Cardiac muscle cell (in vitro differentiated cells and primary cell): Measurements from ENCODE around the gene PIEZO1. TPM values are rescaled to one million over a fixed set of nuclear protein-coding genes. Genes with fewer than 3 reads are reported as not detected.

ENCODE experiments used
- DNase-seq, 2 donors: peaks; one replicate each; pipeline versions ENCODE4 v3.0.0 to v3.0.0-alpha.2; 2010 to 2017; ENCODE audit warnings: low read depth in 1 of 2, low spot score in 1 of 2
- H3K27ac ChIP-seq: fragments of 200-600 bp; sonication (generic); 2 replicates; pipeline ENCODE4 v1.5.1; 2016
- H3K27me3 ChIP-seq: fragments of 200-600 bp; sonication (generic); 2 replicates; pipeline ENCODE4 v1.6.0; 2016; ENCODE audit warnings: control low read depth
- H3K36me3 ChIP-seq: fragments of 200-600 bp; sonication (generic); 2 replicates; pipeline ENCODE4 v1.5.1; 2016; ENCODE audit warnings: control low read depth
- H3K4me1 ChIP-seq: fragments of 200-600 bp; sonication (generic); 2 replicates; pipeline ENCODE4 v1.8.1; 2017; ENCODE audit warnings: low read depth, mild to moderate bottlenecking, mixed run types
- H3K4me3 ChIP-seq: fragments of 200-600 bp; sonication (generic); 2 replicates; pipeline ENCODE4 v1.5.1; 2016; ENCODE audit warnings: mild to moderate bottlenecking
- H3K9me3 ChIP-seq: fragments of 200-600 bp; sonication (generic); 2 replicates; pipeline ENCODE4 v1.5.1; 2017; ENCODE audit warnings: low read depth, mild to moderate bottlenecking, control low read depth
- CTCF ChIP-seq: IDR thresholded peaks from 2 replicates; pipeline ENCODE4 v1.5.1; 2012; ENCODE audit warnings: low read depth, mild to moderate bottlenecking, low read length
- polyA plus RNA-seq: library from polyadenylated mRNA; unstranded; fragments of >200 nt; fragmentation: Nextera tagmentation; extraction: Ambion mirVana; gene quantifications from 2 replicates; pipeline ENCODE4 v1.2.1, GENCODE V29; 2016
- total RNA-seq: library from RNA; depleted of rRNA; stranded (reverse); fragments of >200 nt; gene quantifications from 2 replicates; pipeline ENCODE4 v1.2.3, GENCODE V29; 2016

Gene PIEZO1
- total and polyA plus RNA-seq, 2 experiments from 2014 or later = 32.7 to 121 TPM

- no peak for TF ChIP-seq CTCF
- Histone ChIP-seq H3K4me3 (no peak overlapping the region), H3K4me1 (no peaks in the 10 kb centered on the region), H3K27me3 (no peaks in the 10 kb centered on the region), H3K27ac (no peak overlapping the region), H3K9me3 (no peaks in the 10 kb centered on the region), H3K36me3 (peaks cover 9% of the 10 kb centered on the region)
- no peak for DNase-seq
Measured at GRCh38 chr16:88714420-88715302, 70.4 kb downstream of the PIEZO1 start.

GRCh38 chr16:88713568-88714419, 71.2 kb downstream of the PIEZO1 start:
- no peak for DNase-seq
- TF ChIP-seq CTCF = no peak
- no peaks in the 10 kb centered on the region for H3K27me3 ChIP-seq
- no peak overlapping the region for H3K27ac ChIP-seq
- peaks cover 9% of the 10 kb centered on the region for H3K36me3 ChIP-seq
- H3K9me3 ChIP-seq = no peaks in the 10 kb centered on the region
- H3K4me3 ChIP-seq = no peak overlapping the region
- no peaks in the 10 kb centered on the region for H3K4me1 ChIP-seq

- Histone ChIP-seq H3K4me1 (no peaks in the 10 kb centered on the region), H3K27ac (no peak overlapping the region), H3K4me3 (no peak overlapping the region), H3K27me3 (no peaks in the 10 kb centered on the region), H3K9me3 (no peaks in the 10 kb centered on the region), H3K36me3 (peaks cover 9% of the 10 kb centered on the region)
- TF ChIP-seq CTCF = no peak
- DNase-seq = no peak
Measured at GRCh38 chr16:88713054-88713453, 72.0 kb downstream of the PIEZO1 start.

- Histone ChIP-seq H3K27me3 (no peaks in the 10 kb centered on the region), H3K27ac (no peak overlapping the region), H3K4me1 (no peaks in the 10 kb centered on the region), H3K9me3 (no peaks in the 10 kb centered on the region), H3K36me3 (peaks cover 9% of the 10 kb centered on the region), H3K4me3 (no peak overlapping the region)
- no peak for DNase-seq
- no peak for TF ChIP-seq CTCF
Measured at GRCh38 chr16:88712362-88712979, 72.5 kb downstream of the PIEZO1 start.

GRCh38 chr16:88711750-88712340, 73.2 kb downstream of the PIEZO1 start:
- no peaks in the 10 kb centered on the region for H3K9me3 ChIP-seq
- no peak for DNase-seq
- no peak overlapping the region for H3K27ac ChIP-seq
- H3K4me1 ChIP-seq = no peaks in the 10 kb centered on the region
- TF ChIP-seq CTCF = no peak
- no peaks in the 10 kb centered on the region for H3K27me3 ChIP-seq
- peaks cover 9% of the 10 kb centered on the region for H3K36me3 ChIP-seq
- no peak overlapping the region for H3K4me3 ChIP-seq
